HepG2 (cell line): ENCODE results near the gene MBIP. TPM values are rescaled to one million over a fixed set of nuclear protein-coding genes. Genes with fewer than 3 reads are reported as not detected.
A peak's percentile ranks its signal among the peaks of the same experiment; 100 is the strongest.

ENCODE experiments used
- ADNP ChIP-seq: sonication (generic); formaldehyde crosslinking; IDR thresholded peaks from 2 replicates; pipeline ENCODE4 v1.4.0; 2020; ENCODE audit warnings: missing genetic modification reagents
- ARNT2 ChIP-seq: sonication (generic); formaldehyde crosslinking; IDR thresholded peaks from 2 replicates; pipeline ENCODE4 v1.8.0; 2022; ENCODE audit warnings: mild to moderate bottlenecking, low read depth, missing genetic modification reagents, moderate library complexity
- ATRX ChIP-seq: sonication (generic); formaldehyde crosslinking; IDR thresholded peaks from 2 replicates; pipeline ENCODE4 v1.4.0; 2020; ENCODE audit warnings: missing genetic modification reagents, borderline replicate concordance
- CHD4 ChIP-seq: fragments of 200-600 bp; sonication (generic); IDR thresholded peaks from 2 replicates; pipeline ENCODE4 v1.7.0; 2017; ENCODE audit warnings: mild to moderate bottlenecking, low read length, borderline replicate concordance
- HDAC1 ChIP-seq: sonication (generic); formaldehyde crosslinking; IDR thresholded peaks from 2 replicates; pipeline ENCODE4 v1.5.1; 2020; ENCODE audit warnings: mild to moderate bottlenecking, missing genetic modification reagents
- ISL2 ChIP-seq: sonication (generic); formaldehyde crosslinking; IDR thresholded peaks from 2 replicates; pipeline ENCODE4 v1.5.0; 2020; ENCODE audit warnings: missing genetic modification reagents
- JDP2 ChIP-seq: sonication (generic); formaldehyde crosslinking; IDR thresholded peaks from 2 replicates; pipeline ENCODE4 v1.8.1; 2022; ENCODE audit warnings: missing genetic modification reagents, borderline replicate concordance
- NKX3-1 ChIP-seq: sonication (generic); formaldehyde crosslinking; IDR thresholded peaks from 2 replicates; pipeline ENCODE4 v1.5.0; 2020; ENCODE audit warnings: missing genetic modification reagents
- NONO ChIP-seq, 2 experiments: fragments of 450-650 bp in 1 of 2; sonication (generic) in 1 of 2; formaldehyde crosslinking in 1 of 2; IDR thresholded peaks in 1 of 2; conservative IDR thresholded peaks in 1 of 2; 2 replicates each; pipeline versions ENCODE4 v1.6.1 to v1.8.0; 2017 to 2022; ENCODE audit warnings: mild to moderate bottlenecking in 1 of 2, missing genetic modification reagents in 1 of 2, moderate library complexity in 1 of 2
- POLR2AphosphoS2 ChIP-seq: IDR thresholded peaks from 2 replicates; pipeline ENCODE4 v1.6.1; 2011; ENCODE audit warnings: low read depth, low read length, improper control_type of control experiment
- REXO4 ChIP-seq: sonication (generic); formaldehyde crosslinking; IDR thresholded peaks from 2 replicates; pipeline ENCODE4 v1.8.0; 2022; ENCODE audit warnings: missing genetic modification reagents, mild to moderate bottlenecking, borderline replicate concordance
- SNAI1 ChIP-seq: sonication (generic); formaldehyde crosslinking; IDR thresholded peaks from 2 replicates; pipeline ENCODE4 v1.5.0; 2020; ENCODE audit warnings: mild to moderate bottlenecking, missing genetic modification reagents, borderline replicate concordance
- TCF7 ChIP-seq: sonication (generic); IDR thresholded peaks from 2 replicates; pipeline ENCODE4 v1.6.1; 2016; ENCODE audit warnings: antibody characterized with exemption, low read depth
- TEAD3 ChIP-seq: optimal IDR thresholded peaks from 2 replicates; pipeline ENCODE3; 2016; ENCODE audit warnings: borderline replicate concordance
- ZBTB1 ChIP-seq: sonication (generic); formaldehyde crosslinking; IDR thresholded peaks from 2 replicates; pipeline ENCODE4 v1.4.0; 2020; ENCODE audit warnings: missing genetic modification reagents, borderline replicate concordance
- ZBTB38 ChIP-seq: sonication (generic); formaldehyde crosslinking; IDR thresholded peaks from 2 replicates; pipeline ENCODE4 v1.5.1; 2020; ENCODE audit warnings: mild to moderate bottlenecking, missing genetic modification reagents
- ZFP36L1 ChIP-seq: sonication (generic); formaldehyde crosslinking; IDR thresholded peaks from 2 replicates; pipeline ENCODE4 v1.8.0; 2022; ENCODE audit warnings: mild to moderate bottlenecking, missing genetic modification reagents, moderate library complexity
- ZNF20 ChIP-seq: sonication (generic); formaldehyde crosslinking; IDR thresholded peaks from 2 replicates; pipeline ENCODE4 v1.4.0; 2020; ENCODE audit warnings: mild to moderate bottlenecking, moderate library complexity, missing genetic modification reagents
- ZNF329 ChIP-seq: sonication (generic); formaldehyde crosslinking; IDR thresholded peaks from 2 replicates; pipeline ENCODE4 v1.9.0; 2021; ENCODE audit warnings: low read depth, mild to moderate bottlenecking, missing genetic modification reagents
- ZNF350 ChIP-seq: sonication (generic); formaldehyde crosslinking; IDR thresholded peaks from 2 replicates; pipeline ENCODE4 v1.4.0; 2020; ENCODE audit warnings: mild to moderate bottlenecking, low read depth, missing genetic modification reagents, borderline replicate concordance
- ZNF484 ChIP-seq: sonication (generic); formaldehyde crosslinking; IDR thresholded peaks from 2 replicates; pipeline ENCODE4 v1.5.1; 2020; ENCODE audit warnings: mild to moderate bottlenecking, low read depth, missing genetic modification reagents, borderline replicate concordance
- ZNF562 ChIP-seq: sonication (generic); formaldehyde crosslinking; IDR thresholded peaks from 2 replicates; pipeline ENCODE4 v1.8.0; 2022; ENCODE audit warnings: missing genetic modification reagents, borderline replicate concordance
- ZNF564 ChIP-seq: sonication (generic); formaldehyde crosslinking; IDR thresholded peaks from 2 replicates; pipeline ENCODE4 v1.8.1; 2023; ENCODE audit warnings: mild to moderate bottlenecking, missing genetic modification reagents
- ZNF616 ChIP-seq: sonication (generic); formaldehyde crosslinking; IDR thresholded peaks from 2 replicates; pipeline ENCODE4 v1.5.0; 2020; ENCODE audit warnings: low read depth, mild to moderate bottlenecking, missing genetic modification reagents
- ZNF878 ChIP-seq: sonication (generic); formaldehyde crosslinking; IDR thresholded peaks from 2 replicates; pipeline ENCODE4 v1.8.1; 2023; ENCODE audit warnings: mild to moderate bottlenecking, missing genetic modification reagents, moderate library complexity
- ZSCAN20 ChIP-seq: sonication (generic); formaldehyde crosslinking; IDR thresholded peaks from 2 replicates; pipeline ENCODE4 v1.4.0; 2020; ENCODE audit warnings: missing genetic modification reagents, mild to moderate bottlenecking, borderline replicate concordance
- polyA plus RNA-seq, 8 experiments: library from polyadenylated mRNA; depleted of rRNA in 3 of 8; stranded (reverse) in 7 of 8; unstranded in 1 of 8; fragments of >200 nt; fragmentation: Illumina TruSeq in 4 of 8; extraction: Trizol in 4 of 8; gene quantifications; 2 replicates each; pipeline versions ENCODE4 v1.2.1 to v1.2.3, GENCODE V29; 2011 to 2016; ENCODE audit warnings: low read depth in 4 of 8, missing spikeins in 1 of 8, mixed read lengths in 1 of 8; ENCODE audit not compliant: insufficient read depth in 1 of 8
- total RNA-seq, 5 experiments: library from RNA; depleted of rRNA; stranded (reverse); fragments of >200 nt; fragmentation: Illumina TruSeq; extraction: Trizol; gene quantifications; 2 replicates each; pipeline ENCODE4 v1.2.3, GENCODE V29; 2016; ENCODE audit warnings: low read depth in 1 of 5
- TF ChIP-seq, protein P1 (sequence below): sonication (generic); formaldehyde crosslinking; IDR thresholded peaks from 2 replicates; pipeline ENCODE4 v1.5.0; 2020; ENCODE audit warnings: missing genetic modification reagents
- TF ChIP-seq, protein P2 (sequence below): sonication (generic); formaldehyde crosslinking; IDR thresholded peaks from 2 replicates; pipeline ENCODE4 v1.5.0; 2020; ENCODE audit warnings: missing genetic modification reagents, mild to moderate bottlenecking, borderline replicate concordance
- TF ChIP-seq, protein P3 (sequence below): sonication (generic); formaldehyde crosslinking; IDR thresholded peaks from 2 replicates; pipeline ENCODE4 v1.4.0; 2020; ENCODE audit warnings: low read depth, mild to moderate bottlenecking, missing genetic modification reagents

Gene MBIP
- total and polyA plus RNA-seq, 2 of the 13 experiments (the other 11 are each of a cell fraction or from before 2014, with no cell fraction given), result 48.1 to 48.6 TPM

DNA sequence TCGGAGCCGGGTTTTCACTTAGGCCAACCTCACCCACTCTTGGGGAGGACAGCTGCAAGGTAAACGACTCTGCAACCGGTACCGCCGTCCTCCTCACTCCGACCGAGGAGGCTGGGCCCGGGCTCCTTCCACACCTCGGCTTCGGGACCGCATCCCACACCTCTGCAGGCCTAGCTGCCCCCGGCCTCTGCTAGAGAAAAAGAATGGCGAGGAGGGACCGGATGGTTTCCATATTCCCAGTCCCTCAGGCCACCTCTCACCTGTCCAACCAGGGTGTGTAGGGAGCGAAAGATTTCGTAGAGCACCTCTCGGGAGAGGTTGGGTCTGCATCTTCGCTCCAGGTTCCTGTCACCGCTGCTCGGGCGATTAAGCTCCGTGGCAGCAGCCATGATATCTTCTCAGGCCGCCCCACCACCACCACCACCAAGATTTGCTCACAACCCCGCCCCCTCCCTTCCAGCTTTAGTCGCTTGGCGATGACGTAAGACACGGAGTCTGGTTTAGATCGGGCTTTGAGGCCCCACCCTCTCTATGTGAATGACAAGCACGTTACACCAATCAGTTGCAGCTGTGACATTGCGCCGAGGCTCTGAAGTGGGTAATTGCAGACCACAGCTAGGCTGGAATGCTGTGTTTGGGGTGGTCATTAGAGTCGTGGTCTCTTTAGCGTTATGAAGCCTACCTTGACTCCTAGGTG lies at the start of gene MBIP (continued):
- TF ChIP-seq SNAI1 (CRISPR knock-in tag), result no peak
- no peak for TF ChIP-seq ADNP
- peak; percentile 86 for TF ChIP-seq ZBTB38 (CRISPR knock-in tag)
- TF ChIP-seq, protein P1, sequence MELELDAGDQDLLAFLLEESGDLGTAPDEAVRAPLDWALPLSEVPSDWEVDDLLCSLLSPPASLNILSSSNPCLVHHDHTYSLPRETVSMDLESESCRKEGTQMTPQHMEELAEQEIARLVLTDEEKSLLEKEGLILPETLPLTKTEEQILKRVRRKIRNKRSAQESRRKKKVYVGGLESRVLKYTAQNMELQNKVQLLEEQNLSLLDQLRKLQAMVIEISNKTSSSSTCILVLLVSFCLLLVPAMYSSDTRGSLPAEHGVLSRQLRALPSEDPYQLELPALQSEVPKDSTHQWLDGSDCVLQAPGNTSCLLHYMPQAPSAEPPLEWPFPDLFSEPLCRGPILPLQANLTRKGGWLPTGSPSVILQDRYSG (CRISPR knock-in tag), result peak; percentile 3; the same call in 1 of the 2 replicates
- TF ChIP-seq ZNF562 (CRISPR knock-in tag), result peak; percentile 24; the same call in 1 of the 2 replicates
- no peak for TF ChIP-seq ZNF484 (CRISPR knock-in tag)
- no peak for TF ChIP-seq ZNF20 (CRISPR knock-in tag)
- TF ChIP-seq ATRX (CRISPR knock-in tag), result no peak
- TF ChIP-seq ISL2 (CRISPR knock-in tag), result peak; percentile 64
- TF ChIP-seq NONO (IDR thresholded peaks at IDR 0.05), result no peak
- peak; percentile 84 for TF ChIP-seq NONO (CRISPR knock-in tag; conservative IDR thresholded peaks at IDR 0.05)
- 0 out of 2 replicates have a peak, but pooled peaks have one; percentile 25 for TF ChIP-seq TCF7
- TF ChIP-seq HDAC1 (CRISPR knock-in tag), result peak; percentile 89
- 0 out of 2 replicates have a peak, but pooled peaks have one; percentile 40 for TF ChIP-seq ZFP36L1 (CRISPR knock-in tag)
- TF ChIP-seq ZNF878 (CRISPR knock-in tag), result peak; percentile 84; the same call in 1 of the 2 replicates
- TF ChIP-seq ARNT2, result peak; percentile 96
- TF ChIP-seq ZNF350 (CRISPR knock-in tag), result peak; percentile 98; the same call in 1 of the 2 replicates
- 0 out of 2 replicates have a peak, but pooled peaks have one; percentile 68 for TF ChIP-seq REXO4
- no peak; the same call in none of the 2 replicates for TF ChIP-seq ZNF329 (CRISPR knock-in tag)
- TF ChIP-seq ZBTB1 (CRISPR knock-in tag), result no peak
- TF ChIP-seq POLR2AphosphoS2, result no peak
- peak; percentile 91 for TF ChIP-seq ZNF564 (CRISPR knock-in tag)
- peak; percentile 97 for TF ChIP-seq TEAD3 (CRISPR knock-in tag)
- no peak for TF ChIP-seq NKX3-1 (CRISPR knock-in tag)
- TF ChIP-seq, protein P2, sequence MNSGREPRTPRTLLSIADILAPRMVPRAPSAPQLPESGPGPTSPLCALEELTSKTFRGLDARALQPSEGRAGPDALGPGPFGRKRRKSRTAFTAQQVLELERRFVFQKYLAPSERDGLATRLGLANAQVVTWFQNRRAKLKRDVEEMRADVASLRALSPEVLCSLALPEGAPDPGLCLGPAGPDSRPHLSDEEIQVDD (CRISPR knock-in tag), result peak; percentile 82; the same call in 1 of the 2 replicates
- TF ChIP-seq CHD4, result no peak
- no peak; the same call in none of the 2 replicates for TF ChIP-seq ZSCAN20
- TF ChIP-seq, protein P3, sequence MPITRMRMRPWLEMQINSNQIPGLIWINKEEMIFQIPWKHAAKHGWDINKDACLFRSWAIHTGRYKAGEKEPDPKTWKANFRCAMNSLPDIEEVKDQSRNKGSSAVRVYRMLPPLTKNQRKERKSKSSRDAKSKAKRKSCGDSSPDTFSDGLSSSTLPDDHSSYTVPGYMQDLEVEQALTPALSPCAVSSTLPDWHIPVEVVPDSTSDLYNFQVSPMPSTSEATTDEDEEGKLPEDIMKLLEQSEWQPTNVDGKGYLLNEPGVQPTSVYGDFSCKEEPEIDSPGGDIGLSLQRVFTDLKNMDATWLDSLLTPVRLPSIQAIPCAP, result no peak
- TF ChIP-seq JDP2, result no peak; the same call in 1 of the 2 replicates
- peak; percentile 88; the same call in 1 of the 2 replicates for TF ChIP-seq ZNF616
